Smooth muscle cell (in vitro differentiated cells): ENCODE measurements around the gene CIP2A. TPM values are rescaled to one million over a fixed set of nuclear protein-coding genes. Genes with fewer than 3 reads are reported as not detected.

ENCODE experiments used
- DNase-seq: peaks from one replicate; lab custom pipeline; 2025; ENCODE audit not compliant: unreplicated experiment; lab: John Stamatoyannopoulos, UW
- H2AFZ ChIP-seq: fragments of 200-600 bp; sonication (generic); 2 replicates; pipeline ENCODE4 v1.6.0; 2016; ENCODE audit warnings: antibody characterized with exemption, low read depth, mild to moderate bottlenecking
- H3F3A ChIP-seq: fragments of 200-600 bp; sonication (generic); 2 replicates; pipeline ENCODE4 v1.6.0; 2017; ENCODE audit warnings: antibody characterized with exemption, low read depth
- H3K27ac ChIP-seq: fragments of 200-600 bp; sonication (generic); 2 replicates; pipeline ENCODE4 v1.5.1; 2016; ENCODE audit warnings: low read depth, mild to moderate bottlenecking
- H3K27me3 ChIP-seq: fragments of 200-600 bp; sonication (generic); 2 replicates; pipeline ENCODE4 v1.6.1; 2016; ENCODE audit warnings: low read depth, mild to moderate bottlenecking
- H3K36me3 ChIP-seq: fragments of 200-600 bp; sonication (generic); 2 replicates; pipeline ENCODE4 v1.5.1; 2016; ENCODE audit warnings: low read depth
- H3K4me1 ChIP-seq: fragments of 200-600 bp; sonication (generic); 2 replicates; pipeline ENCODE4 v1.5.1; 2016; ENCODE audit warnings: low read depth
- H3K4me2 ChIP-seq: fragments of 200-600 bp; sonication (generic); 2 replicates; pipeline ENCODE4 v1.6.0; 2016; ENCODE audit warnings: mild to moderate bottlenecking
- H3K4me3 ChIP-seq: fragments of 200-600 bp; sonication (generic); 2 replicates; pipeline ENCODE4 v1.5.1; 2016; ENCODE audit warnings: mild to moderate bottlenecking
- H3K79me2 ChIP-seq: fragments of 200-600 bp; sonication (generic); 2 replicates; pipeline ENCODE4 v1.6.0; 2016; ENCODE audit warnings: low read depth, mild to moderate bottlenecking
- H3K9ac ChIP-seq: fragments of 200-600 bp; sonication (generic); 2 replicates; pipeline ENCODE4 v1.6.0; 2016; ENCODE audit warnings: low read depth
- H3K9me3 ChIP-seq: fragments of 200-600 bp; sonication (generic); replicated peaks from 2 replicates; pipeline ENCODE4 v1.5.1; 2016; ENCODE audit warnings: low read depth
- H4K20me1 ChIP-seq: fragments of 200-600 bp; sonication (generic); 2 replicates; pipeline ENCODE4 v1.6.0; 2016; ENCODE audit warnings: low read depth
- WGBS: methylation state at CpG from one replicate; pipeline ENCODE4 v1.1.7; 2016; ENCODE audit warnings: low lambda C conversion rate; 5-methylcytosine and 5-hydroxymethylcytosine counted together
- polyA plus RNA-seq: library from polyadenylated mRNA; unstranded; fragments of >200 nt; fragmentation: Nextera tagmentation; extraction: Ambion mirVana; gene quantifications from 2 replicates; pipeline ENCODE4 v1.2.1, GENCODE V29; 2016
- total RNA-seq: library from RNA; depleted of rRNA; stranded (reverse); fragments of >200 nt; gene quantifications from 2 replicates; pipeline ENCODE4 v1.2.3, GENCODE V29; 2014
- TF ChIP-seq, protein P1 (sequence below): fragments of 200-600 bp; sonication (generic); IDR thresholded peaks from 2 replicates; pipeline ENCODE4 v1.5.1; 2017; ENCODE audit warnings: borderline replicate concordance, mild to moderate bottlenecking, antibody characterized with exemption; ENCODE audit not compliant: insufficient read depth, poor library complexity, severe bottlenecking

CIP2A gene
- total and polyA plus RNA-seq, 2 experiments from 2014 or later: 3.3 to 7.4 TPM

DNA sequence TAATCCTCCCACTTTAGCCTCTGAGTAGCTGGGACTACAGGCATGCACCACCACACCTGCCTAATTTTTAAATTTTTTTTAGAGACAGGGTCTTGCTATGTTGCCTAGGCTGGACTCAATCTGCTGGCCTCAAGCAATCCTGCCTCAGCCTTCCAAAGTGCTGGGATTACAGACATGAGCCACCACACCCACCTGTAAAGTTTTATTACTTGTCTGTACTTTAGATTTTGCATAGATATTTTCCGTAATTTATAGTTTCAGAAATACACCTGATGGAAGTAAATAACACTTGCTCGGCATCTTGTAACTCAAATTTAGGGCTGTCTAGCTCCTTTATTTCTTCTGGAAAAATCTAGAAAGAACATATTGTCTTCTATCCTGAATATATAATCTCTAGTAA, 6.1 kb upstream of the CIP2A start:
- peaks cover 7% of the 10 kb centered on the region for H3K79me2 ChIP-seq
- WGBS: 92% methylated on average over 2 of the region's 2 CpGs
- TF ChIP-seq, protein P1, sequence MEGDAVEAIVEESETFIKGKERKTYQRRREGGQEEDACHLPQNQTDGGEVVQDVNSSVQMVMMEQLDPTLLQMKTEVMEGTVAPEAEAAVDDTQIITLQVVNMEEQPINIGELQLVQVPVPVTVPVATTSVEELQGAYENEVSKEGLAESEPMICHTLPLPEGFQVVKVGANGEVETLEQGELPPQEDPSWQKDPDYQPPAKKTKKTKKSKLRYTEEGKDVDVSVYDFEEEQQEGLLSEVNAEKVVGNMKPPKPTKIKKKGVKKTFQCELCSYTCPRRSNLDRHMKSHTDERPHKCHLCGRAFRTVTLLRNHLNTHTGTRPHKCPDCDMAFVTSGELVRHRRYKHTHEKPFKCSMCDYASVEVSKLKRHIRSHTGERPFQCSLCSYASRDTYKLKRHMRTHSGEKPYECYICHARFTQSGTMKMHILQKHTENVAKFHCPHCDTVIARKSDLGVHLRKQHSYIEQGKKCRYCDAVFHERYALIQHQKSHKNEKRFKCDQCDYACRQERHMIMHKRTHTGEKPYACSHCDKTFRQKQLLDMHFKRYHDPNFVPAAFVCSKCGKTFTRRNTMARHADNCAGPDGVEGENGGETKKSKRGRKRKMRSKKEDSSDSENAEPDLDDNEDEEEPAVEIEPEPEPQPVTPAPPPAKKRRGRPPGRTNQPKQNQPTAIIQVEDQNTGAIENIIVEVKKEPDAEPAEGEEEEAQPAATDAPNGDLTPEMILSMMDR: no peak

DNA sequence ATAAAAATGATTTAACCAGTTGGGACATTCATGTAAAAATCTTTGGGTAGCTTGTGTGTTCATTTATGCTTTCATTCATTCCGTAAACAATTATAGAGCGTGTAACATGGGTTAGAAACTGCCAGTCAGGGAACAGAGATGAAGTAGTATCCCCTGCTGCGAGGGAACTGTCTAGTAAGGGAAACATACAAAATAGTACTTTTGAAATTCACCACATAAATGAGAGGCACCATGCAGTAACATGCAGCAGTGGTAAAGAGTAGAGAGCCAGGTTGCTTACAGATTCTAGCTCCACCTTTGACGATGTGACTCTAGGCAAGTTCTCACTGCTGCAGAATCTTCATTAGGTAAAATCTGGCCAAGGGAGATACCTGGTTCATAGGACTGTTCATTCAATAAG, 1.2 kb upstream of the CIP2A start:
- no peak for DNase-seq
- 36% methylated on average over 4 of the region's 4 CpGs for WGBS
- Histone ChIP-seq H3K9ac (peak overlapping the region; percentile 96), H2AFZ (peak overlapping the region; percentile 97), H3K9me3 (no peaks in the 10 kb centered on the region), H3K27ac (peak overlapping the region; percentile 95), H3K4me2 (peak overlapping the region; percentile 97), H3K27me3 (no peaks in the 10 kb centered on the region), H4K20me1 (no peaks in the 10 kb centered on the region), H3K36me3 (no peaks in the 10 kb centered on the region), H3K4me1 (peaks cover 14% of the 10 kb centered on the region), H3F3A (no peaks in the 10 kb centered on the region), H3K79me2 (peaks cover 34% of the 10 kb centered on the region), H3K4me3 (peak overlapping the region; percentile 85)
- TF ChIP-seq, protein P1: no peak

More for the DNA sequence above, 6.1 kb upstream of the CIP2A start:
- Histone ChIP-seq H3K9me3 (no peaks in the 10 kb centered on the region), H3K4me1 (peaks cover 6% of the 10 kb centered on the region), H3K27me3 (no peaks in the 10 kb centered on the region), H3F3A (no peaks in the 10 kb centered on the region), H2AFZ (no peak overlapping the region), H3K36me3 (no peaks in the 10 kb centered on the region), H3K27ac (no peak overlapping the region), H3K4me2 (no peak overlapping the region), H3K4me3 (no peak overlapping the region), H4K20me1 (no peaks in the 10 kb centered on the region), H3K9ac (no peak overlapping the region)
- no peak for DNase-seq

DNA sequence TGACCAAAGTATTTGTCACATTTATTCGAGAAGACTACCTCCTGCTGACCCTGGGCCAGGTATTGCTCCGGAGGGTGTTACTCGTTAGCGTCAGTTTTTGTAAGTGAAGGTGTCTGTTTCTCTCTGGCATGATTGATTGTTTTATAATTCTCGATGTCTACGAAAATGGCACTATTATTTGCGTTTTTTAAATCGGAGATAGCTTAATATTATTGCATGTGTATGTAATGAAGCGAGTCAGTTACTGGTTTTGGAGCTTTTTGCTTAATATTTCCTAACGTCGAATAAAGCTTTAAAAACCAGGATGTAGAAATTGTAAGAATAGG, 723 bp upstream of the CIP2A start:
- Histone ChIP-seq H3K79me2 (peaks cover 35% of the 10 kb centered on the region), H3K9ac (peak overlapping the region; percentile 96)
- 1% methylated on average over 11 of the region's 11 CpGs for WGBS

DNA sequence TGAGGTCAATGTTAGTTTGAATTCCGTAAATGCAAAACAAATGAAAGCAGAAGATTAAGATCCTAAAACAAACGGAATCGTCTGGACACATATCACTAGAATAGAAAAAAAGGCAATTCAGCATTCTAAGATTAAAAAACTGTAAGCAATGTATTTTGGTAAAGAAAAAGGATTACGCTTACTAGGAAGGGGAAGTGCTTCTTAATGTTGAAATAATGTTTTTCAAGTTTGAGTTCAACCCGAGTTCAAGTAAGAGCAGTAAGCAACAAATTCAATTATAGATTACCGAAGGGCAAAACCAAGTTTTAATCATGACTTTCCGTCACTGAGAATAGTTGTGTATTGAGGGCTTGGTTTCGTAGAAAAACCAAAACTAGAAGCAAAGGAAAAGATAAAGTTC, 637 bp downstream of the CIP2A start:
- Histone ChIP-seq H3K79me2 (peaks cover 35% of the 10 kb centered on the region), H3K4me2 (peak overlapping the region; percentile 97), H3K27ac (peak overlapping the region; percentile 95), H3K27me3 (no peaks in the 10 kb centered on the region), H3K9ac (peak overlapping the region; percentile 96), H4K20me1 (no peaks in the 10 kb centered on the region), H3K4me3 (peak overlapping the region; percentile 85), H3K36me3 (no peaks in the 10 kb centered on the region), H3K9me3 (no peaks in the 10 kb centered on the region), H3K4me1 (peaks cover 14% of the 10 kb centered on the region), H3F3A (no peaks in the 10 kb centered on the region), H2AFZ (peak overlapping the region; percentile 97)
- TF ChIP-seq, protein P1: no peak
- DNase-seq: no peak
- WGBS: under 1% methylated on average over 8 of the region's 8 CpGs

More for the DNA sequence above, 723 bp upstream of the CIP2A start:
- Histone ChIP-seq H3F3A (no peaks in the 10 kb centered on the region), H2AFZ (peak overlapping the region; percentile 97), H3K4me3 (peak overlapping the region; percentile 85), H3K36me3 (no peaks in the 10 kb centered on the region), H3K27ac (peak overlapping the region; percentile 95), H3K4me2 (peak overlapping the region; percentile 97), H4K20me1 (no peaks in the 10 kb centered on the region), H3K9me3 (no peaks in the 10 kb centered on the region), H3K4me1 (peaks cover 14% of the 10 kb centered on the region), H3K27me3 (no peaks in the 10 kb centered on the region)
- DNase-seq: no peak
- TF ChIP-seq, protein P1: peak; percentile 20
